ENCODE measurements around the gene TMA7. TPM values are rescaled to one million over a fixed set of nuclear protein-coding genes. Genes with fewer than 3 reads are reported as not detected.

Gene TMA7
- polyA plus RNA-seq, 2 of the 4 experiments (the other 2 are of a cell fraction) = 303 to 417 TPM

GRCh38 chr3:48411606-48412374 is 28.3 kb upstream of the TMA7 start:
- Histone ChIP-seq H3K4me1 (no peaks in the 10 kb centered on the region), H3K4me3 (no peak overlapping the region), H3K4me2 (no peak overlapping the region), H3K9me3 (no peaks in the 10 kb centered on the region), H3K27ac (no peak overlapping the region)
- DNase-seq (ENCODE audit: low read depth in 1 of 2, low spot score in 1 of 2) = no peak
- ChIA-PET CTCF (interaction anchor here (3.3 to 31.5 kb wide), 2 partner anchors 11 to 20 kb away, joined by 18 to 488 read pairs; partner anchors contain the start of gene PLXNB1), POLR2A (no interaction called here)
- no peak for ATAC-seq
- no peak for FAIRE-seq
- 92% methylated on average over 9 of the region's 11 CpGs for WGBS (ENCODE audit: missing lambda C conversion rate)
- TF ChIP-seq TP53 (CRISPR knock-in tag; IDR thresholded peaks at IDR 0.05) = no peak
- TF ChIP-seq MAZ (IDR thresholded peaks at IDR 0.05; ENCODE audit: borderline replicate concordance, low read depth, low read length) = no peak
- TF ChIP-seq SREBF2 (IDR thresholded peaks at IDR 0.05) = no peak
- TF ChIP-seq HMGXB4 (CRISPR knock-in tag; IDR thresholded peaks at IDR 0.05; ENCODE audit: borderline replicate concordance) = no peak
- no peak for TF ChIP-seq ZSCAN20 (CRISPR knock-in tag; IDR thresholded peaks at IDR 0.05)
- no peak for TF ChIP-seq JUN (IDR thresholded peaks at IDR 0.05)
- no peak for TF ChIP-seq GATA3 (IDR thresholded peaks at IDR 0.05; ENCODE audit: borderline replicate concordance)
- TF ChIP-seq FOSL2 (IDR thresholded peaks at IDR 0.05) = no peak
- TF ChIP-seq FOSL2 (CRISPR knock-in tag; IDR thresholded peaks at IDR 0.05) = no peak
- TF ChIP-seq HOXA7 (CRISPR knock-in tag; IDR thresholded peaks at IDR 0.05) = no peak
- no peak for TF ChIP-seq CHD2 (IDR thresholded peaks at IDR 0.05; ENCODE audit: low read length, partially characterized antibody)
- TF ChIP-seq PBX3 (IDR thresholded peaks at IDR 0.05) = no peak
- TF ChIP-seq ESRRA (IDR thresholded peaks at IDR 0.05; ENCODE audit: borderline replicate concordance, low read length) = no peak
- TF ChIP-seq PHF8 (IDR thresholded peaks at IDR 0.05; ENCODE audit: borderline replicate concordance, low read depth) = no peak
- TF ChIP-seq RCOR1 (IDR thresholded peaks at IDR 0.05; ENCODE audit: low read depth, low read length) = no peak

GRCh38 chr3:48412375-48413001 is 27.6 kb upstream of the TMA7 start:
- Histone ChIP-seq H3K9me3 (no peaks in the 10 kb centered on the region), H3K4me1 (no peaks in the 10 kb centered on the region), H3K4me3 (no peak overlapping the region), H3K27ac (no peak overlapping the region), H3K4me2 (no peak overlapping the region)
- ATAC-seq (no peak), DNase-seq (ENCODE audit: low read depth in 1 of 2, low spot score in 1 of 2) (no peak), FAIRE-seq (no peak)
- CTCF ChIA-PET = interaction anchor here (3.3 to 31.5 kb wide), 2 partner anchors 11 to 19 kb away, joined by 18 to 488 read pairs; partner anchors contain the start of gene PLXNB1
- whole genome bisulfite sequencing (ENCODE audit: missing lambda C conversion rate) = 88% methylated on average over 12 of the region's 19 CpGs
- POLR2A ChIA-PET = no interaction called here
- TF ChIP-seq NR3C1 (IDR thresholded peaks at IDR 0.05) (no peak), POLR2AphosphoS2 (conservative IDR thresholded peaks at IDR 0.05; ENCODE audit: low read length) (no peak), CHD4 (IDR thresholded peaks at IDR 0.05; ENCODE audit: borderline replicate concordance) (no peak), REST (IDR thresholded peaks at IDR 0.05) (no peak), KDM5A (IDR thresholded peaks at IDR 0.05) (no peak), SREBF2 (IDR thresholded peaks at IDR 0.05) (no peak), CHD2 (IDR thresholded peaks at IDR 0.05; ENCODE audit: low read length, partially characterized antibody) (no peak), NPAS2 (CRISPR knock-in tag; IDR thresholded peaks at IDR 0.05; ENCODE audit: borderline replicate concordance) (no peak), CTCF (IDR thresholded peaks at IDR 0.05) (no peak), POLR2A (IDR thresholded peaks at IDR 0.05; ENCODE audit: low read length) (no peak), ZNF302 (CRISPR knock-in tag; IDR thresholded peaks at IDR 0.05) (no peak), HDAC2 (IDR thresholded peaks at IDR 0.05) (no peak), E2F6 (IDR thresholded peaks at IDR 0.05; ENCODE audit: borderline replicate concordance, low read depth) (no peak), RCOR1 (IDR thresholded peaks at IDR 0.05; ENCODE audit: low read depth, low read length) (no peak)
